K562 (cell line): Measurements from ENCODE around the gene MTHFSD. TPM values are rescaled to one million over a fixed set of nuclear protein-coding genes. Genes with fewer than 3 reads are reported as not detected.

ENCODE experiments used
- BRD9 ChIP-seq: fragments of 450-650 bp; IDR thresholded peaks from 2 replicates; pipeline ENCODE4 v1.6.1; 2018; ENCODE audit warnings: low read depth; ENCODE audit not compliant: partially characterized antibody
- GMEB1 ChIP-seq: fragments of 250-450 bp; sonication (Bioruptor Pico); IDR thresholded peaks from 2 replicates; pipeline ENCODE4 v1.4.0; 2020; ENCODE audit warnings: mild to moderate bottlenecking
- HDAC2 ChIP-seq: fragments of 450-650 bp; IDR thresholded peaks from 2 replicates; pipeline ENCODE4 v1.6.1; 2016; ENCODE audit warnings: mild to moderate bottlenecking
- MLLT1 ChIP-seq, 2 experiments: fragments of 450-650 bp; IDR thresholded peaks; 2 replicates each; pipeline ENCODE4 v1.6.1; 2016
- NR2C2 ChIP-seq, 2 experiments: fragments of 200-800 bp in 1 of 2; sonication (Bioruptor generic) in 1 of 2; sonication (generic) in 1 of 2; formaldehyde crosslinking in 1 of 2; IDR thresholded peaks; 2 replicates each; pipeline versions ENCODE4 v1.6.1 to v1.8.0; 2016 to 2022; ENCODE audit warnings: mild to moderate bottlenecking in 1 of 2, missing compliant biosample characterization in 1 of 2, missing genetic modification characterization in 1 of 2, missing genetic modification reagents in 1 of 2
- RCOR1 ChIP-seq, 2 experiments: IDR thresholded peaks; 2 replicates each; pipeline ENCODE4 v1.6.1; 2012; ENCODE audit warnings: low read depth in 2 of 2, low read length in 2 of 2, borderline replicate concordance in 1 of 2, improper control_type of control experiment in 1 of 2
- TBL1XR1 ChIP-seq, 2 experiments: IDR thresholded peaks; 2 replicates each; pipeline ENCODE4 v1.6.1; 2012; ENCODE audit warnings: improper control_type of control experiment in 2 of 2, low read length in 2 of 2, mild to moderate bottlenecking in 1 of 2
- TBP ChIP-seq: optimal IDR thresholded peaks from 2 replicates; pipeline ENCODE3; 2011; ENCODE audit warnings: low read depth, low read length, improper control_type of control experiment
- VEZF1 ChIP-seq: fragments of 200-800 bp; sonication (Bioruptor generic); IDR thresholded peaks from 2 replicates; pipeline ENCODE4 v1.6.1; 2017; ENCODE audit warnings: missing genetic modification characterization, missing compliant biosample characterization
- ZNF717 ChIP-seq: fragments of 250-450 bp; sonication (Bioruptor Pico); IDR thresholded peaks from 2 replicates; pipeline ENCODE4 v1.5.0; 2021
- polyA plus RNA-seq, 8 experiments: library from polyadenylated mRNA; depleted of rRNA in 4 of 8; stranded (reverse) in 5 of 8; unstranded in 3 of 8; fragments of >200 nt; fragmentation: Nextera tagmentation in 2 of 8; fragmentation: Illumina TruSeq in 1 of 8; extraction: Ambion mirVana in 2 of 8; extraction: Trizol in 1 of 8; gene quantifications; 2 replicates each; pipeline versions ENCODE4 v1.2.1 to v1.2.3, GENCODE V29; 2011 to 2014; ENCODE audit warnings: inconsistent platforms in 1 of 8, missing spikeins in 1 of 8
- total RNA-seq, 7 experiments: library from RNA; depleted of rRNA in 6 of 7; stranded (reverse); fragments of >200 nt in 6 of 7; fragmentation: Illumina TruSeq in 2 of 7; extraction: Trizol in 2 of 7; gene quantifications; 2 replicates each; pipeline versions ENCODE4 v1.2.1 to v1.2.3, GENCODE V29; 2011 to 2021; ENCODE audit warnings: low replicate concordance in 1 of 7

Gene MTHFSD
- total and polyA plus RNA-seq, 9 of the 15 experiments (the other 6 are each of a cell fraction or from before 2014, with no cell fraction given), result 3.2 to 20.2 (median 12.0) TPM

GRCh38 chr16:86554917-86555703 is at the start of gene MTHFSD (continued):
- TF ChIP-seq MLLT1 (IDR thresholded peaks at IDR 0.05), result peak in 1 of 2 experiments; percentile 64; a peak in 1 of 4 replicates
- TF ChIP-seq RCOR1 (IDR thresholded peaks at IDR 0.05; ENCODE audit: borderline replicate concordance in 1 of 2, low read depth in 2 of 2, low read length in 2 of 2), result peak in 1 of 2 experiments; percentile 78; a peak in 3 of 4 replicates
- TF ChIP-seq TBL1XR1 (IDR thresholded peaks at IDR 0.05; ENCODE audit: low read length in 2 of 2), result peak in 1 of 2 experiments; percentile 94; a peak in 2 of 4 replicates
- TF ChIP-seq GMEB1 (CRISPR knock-in tag), result peak; percentile 65
- TF ChIP-seq ZNF717 (CRISPR knock-in tag), result no peak
- no peak for TF ChIP-seq NR2C2 (CRISPR knock-in tag; IDR thresholded peaks at IDR 0.05)
- peak; percentile 34; the same call in 1 of the 2 replicates for TF ChIP-seq NR2C2 (tag; IDR thresholded peaks at IDR 0.05)
- TF ChIP-seq TBP, result peak; percentile 56
- TF ChIP-seq VEZF1 (CRISPR knock-in tag), result peak; percentile 88
- peak; percentile 91 for TF ChIP-seq HDAC2
- TF ChIP-seq BRD9, result no peak
